WERI-Rb-1 (cell line): ENCODE results near the gene NPM3.
"Not testable (repeated sequence)": the region's sequence is repeated elsewhere in the genome, so short reads cannot be mapped to it uniquely, and the experiment has no call there.

Experiments used
- DNase-seq: peaks from one replicate; pipeline ENCODE4 v3.0.0-alpha.2; 2020
- H3K27ac ChIP-seq: fragments of 250-450 bp; sonication (Bioruptor Pico); 2 replicates; pipeline ENCODE4 v1.5.1; 2020; ENCODE audit warnings: mild to moderate bottlenecking, moderate library complexity
- H3K27me3 ChIP-seq: fragments of 250-450 bp; sonication (Bioruptor Pico); 2 replicates; pipeline ENCODE4 v1.5.1; 2021; ENCODE audit warnings: mild to moderate bottlenecking, low read depth, moderate library complexity; ENCODE audit not compliant: insufficient read depth, severe bottlenecking
- H3K36me3 ChIP-seq: fragments of 250-450 bp; sonication (Bioruptor Pico); 2 replicates; pipeline ENCODE4 v1.5.1; 2020; ENCODE audit warnings: mild to moderate bottlenecking, moderate library complexity
- H3K4me3 ChIP-seq: 2 replicates; pipeline ENCODE4 v1.5.1; 2011; ENCODE audit warnings: low read depth, mild to moderate bottlenecking, control low read depth, low read length
- H3K9me3 ChIP-seq: fragments of 250-450 bp; sonication (Bioruptor Pico); 2 replicates; pipeline ENCODE4 v1.5.1; 2021; ENCODE audit warnings: mild to moderate bottlenecking, moderate library complexity; ENCODE audit not compliant: severe bottlenecking
- CTCF ChIP-seq: IDR thresholded peaks from 2 replicates; pipeline ENCODE4 v1.5.1; 2011; ENCODE audit warnings: low read depth, mild to moderate bottlenecking, control low read depth, inconsistent platforms, low read length

Gene NPM3

GRCh38 chr10:101812606-101813005 is 29.4 kb upstream of the NPM3 start:
- Histone ChIP-seq H3K36me3 (peaks cover 57% of the 10 kb centered on the region), H3K9me3 (no peaks in the 10 kb centered on the region), H3K27me3 (no peaks in the 10 kb centered on the region), H3K27ac (no peak overlapping the region; the same call in 1 of the 2 replicates), H3K4me3 (no peak overlapping the region)
- peak; percentile 40 for DNase-seq
- TF ChIP-seq CTCF = no peak

GRCh38 chr10:101807158-101807557 is 23.9 kb upstream of the NPM3 start:
- H3K27ac ChIP-seq = no peak overlapping the region
- no peak for TF ChIP-seq CTCF
- H3K27me3 ChIP-seq = no peaks in the 10 kb centered on the region
- no peaks in the 10 kb centered on the region for H3K9me3 ChIP-seq
- peaks cover 95% of the 10 kb centered on the region for H3K36me3 ChIP-seq
- no peak overlapping the region for H3K4me3 ChIP-seq
- DNase-seq = no peak

GRCh38 chr10:101803511-101803910 is 20.3 kb upstream of the NPM3 start:
- no peak overlapping the region for H3K27ac ChIP-seq
- H3K4me3 ChIP-seq = no peak overlapping the region
- no peaks in the 10 kb centered on the region for H3K27me3 ChIP-seq
- peaks cover 95% of the 10 kb centered on the region for H3K36me3 ChIP-seq
- no peak for DNase-seq
- no peaks in the 10 kb centered on the region for H3K9me3 ChIP-seq
- TF ChIP-seq CTCF = no peak

- Histone ChIP-seq H3K27ac (no peak overlapping the region), H3K36me3 (peaks cover 99% of the 10 kb centered on the region), H3K27me3 (no peaks in the 10 kb centered on the region), H3K4me3 (no peak overlapping the region), H3K9me3 (no peaks in the 10 kb centered on the region)
- TF ChIP-seq CTCF = no peak
- no peak for DNase-seq
Observed at GRCh38 chr10:101797403-101798059, 14.3 kb upstream of the NPM3 start.

- Histone ChIP-seq H3K9me3 (no peaks in the 10 kb centered on the region), H3K4me3 (no peak overlapping the region), H3K36me3 (peaks cover 96% of the 10 kb centered on the region), H3K27me3 (no peaks in the 10 kb centered on the region), H3K27ac (no peak overlapping the region)
- no peak for DNase-seq
- no peak for TF ChIP-seq CTCF
Observed at GRCh38 chr10:101793526-101793925, 10.3 kb upstream of the NPM3 start.

- H3K9me3 ChIP-seq = no peaks in the 10 kb centered on the region
- no peaks in the 10 kb centered on the region for H3K27me3 ChIP-seq
- peaks cover 94% of the 10 kb centered on the region for H3K36me3 ChIP-seq
- H3K4me3 ChIP-seq = no peak overlapping the region
- no peak for DNase-seq
- no peak overlapping the region for H3K27ac ChIP-seq
- TF ChIP-seq CTCF = no peak
Observed at GRCh38 chr10:101789686-101790085, 6.4 kb upstream of the NPM3 start.

- H3K4me3 ChIP-seq, H3K27ac ChIP-seq, H3K27me3 ChIP-seq, DNase-seq, H3K9me3 ChIP-seq: not testable (repeated sequence)
- peaks cover 94% of the 10 kb centered on the region for H3K36me3 ChIP-seq
Observed at GRCh38 chr10:101789231-101789630, 6.0 kb upstream of the NPM3 start.
